ENCODE measurements around the gene HOXB1. TPM values are rescaled to one million over a fixed set of nuclear protein-coding genes. Genes with fewer than 3 reads are reported as not detected.

Gene HOXB1
- total RNA-seq, 4 donors from 2014 or later = not detected

- no peak overlapping the region for H3K4me3 ChIP-seq
- H3K4me1 ChIP-seq = peaks cover 0 to 59% (median 8%) of the 10 kb centered on the region in 4 donors
- WGBS, 2 donors = 42 to 44% methylated on average over 6 of the region's 6 CpGs
Measured at GRCh38 chr17:48569674-48570324, 39.0 kb upstream of the HOXB1 start.

DNA sequence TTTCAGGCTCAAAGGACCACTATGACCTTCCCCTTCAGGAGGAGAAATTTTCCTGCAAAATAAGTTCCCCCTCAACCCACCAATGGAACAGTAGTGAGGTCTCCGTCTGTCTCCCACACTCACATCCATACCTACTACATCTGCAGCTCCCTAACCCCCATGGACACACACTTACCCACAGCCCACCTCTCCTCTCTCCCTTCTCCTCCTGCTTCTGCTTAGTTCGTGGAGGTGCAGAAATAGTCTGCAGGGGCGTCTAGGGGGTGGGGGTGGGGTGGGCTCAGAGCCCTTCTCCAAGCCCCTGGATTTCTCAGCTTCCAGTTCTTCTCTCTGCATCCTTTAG lies 38.4 kb upstream of the HOXB1 start:
- peaks cover 0 to 60% (median 8%) of the 10 kb centered on the region in 4 donors for H3K4me1 ChIP-seq
- WGBS, 2 donors = 20 to 28% methylated on average over 3 of the region's 3 CpGs

More at GRCh38 chr17:48569674-48570324, 39.0 kb upstream of the HOXB1 start:
- no peak for DNase-seq (ENCODE audit: low spot score in 2 of 2)
- Histone ChIP-seq H3K27ac (peak overlapping the region; percentile 19 to 85 (median 82)), H3K36me3 (no peaks in the 10 kb centered on the region), H3K9me3 (no peaks in the 10 kb centered on the region), H3K27me3 (peaks cover 0 to 89% of the 10 kb centered on the region in 2 donors)
- TF ChIP-seq EP300 (IDR thresholded peaks at IDR 0.05) (no peak), POLR2A (IDR thresholded peaks at IDR 0.05) (no peak)
- TF ChIP-seq, protein P1, sequence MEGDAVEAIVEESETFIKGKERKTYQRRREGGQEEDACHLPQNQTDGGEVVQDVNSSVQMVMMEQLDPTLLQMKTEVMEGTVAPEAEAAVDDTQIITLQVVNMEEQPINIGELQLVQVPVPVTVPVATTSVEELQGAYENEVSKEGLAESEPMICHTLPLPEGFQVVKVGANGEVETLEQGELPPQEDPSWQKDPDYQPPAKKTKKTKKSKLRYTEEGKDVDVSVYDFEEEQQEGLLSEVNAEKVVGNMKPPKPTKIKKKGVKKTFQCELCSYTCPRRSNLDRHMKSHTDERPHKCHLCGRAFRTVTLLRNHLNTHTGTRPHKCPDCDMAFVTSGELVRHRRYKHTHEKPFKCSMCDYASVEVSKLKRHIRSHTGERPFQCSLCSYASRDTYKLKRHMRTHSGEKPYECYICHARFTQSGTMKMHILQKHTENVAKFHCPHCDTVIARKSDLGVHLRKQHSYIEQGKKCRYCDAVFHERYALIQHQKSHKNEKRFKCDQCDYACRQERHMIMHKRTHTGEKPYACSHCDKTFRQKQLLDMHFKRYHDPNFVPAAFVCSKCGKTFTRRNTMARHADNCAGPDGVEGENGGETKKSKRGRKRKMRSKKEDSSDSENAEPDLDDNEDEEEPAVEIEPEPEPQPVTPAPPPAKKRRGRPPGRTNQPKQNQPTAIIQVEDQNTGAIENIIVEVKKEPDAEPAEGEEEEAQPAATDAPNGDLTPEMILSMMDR (IDR thresholded peaks at IDR 0.05) = peak in 1 of 5 experiments; percentile 12

GRCh38 chr17:48568499-48569239 lies 37.9 kb upstream of the HOXB1 start:
- Histone ChIP-seq H3K27ac (peak overlapping the region; percentile 38 to 85 (median 82)), H3K27me3 (peaks cover 0 to 90% of the 10 kb centered on the region in 2 donors), H3K4me3 (peak overlapping the region; percentile 3 to 31 (median 8)), H3K9me3 (no peaks in the 10 kb centered on the region), H3K36me3 (no peaks in the 10 kb centered on the region), H3K4me1 (peaks cover 0 to 66% (median 8%) of the 10 kb centered on the region in 4 donors)
- TF ChIP-seq POLR2A (IDR thresholded peaks at IDR 0.05) (no peak), EP300 (IDR thresholded peaks at IDR 0.05) (no peak)
- TF ChIP-seq, protein P1 (IDR thresholded peaks at IDR 0.05) = no peak
- no peak for DNase-seq (ENCODE audit: low spot score in 2 of 2)
- 9 to 13% methylated on average over 33 of the region's 33 CpGs for WGBS, 2 donors

More for the DNA sequence above, 38.4 kb upstream of the HOXB1 start:
- Histone ChIP-seq H3K27ac (peak overlapping the region; percentile 38 to 85 (median 82)), H3K9me3 (no peaks in the 10 kb centered on the region), H3K36me3 (no peaks in the 10 kb centered on the region), H3K27me3 (peaks cover 0 to 89% of the 10 kb centered on the region in 2 donors), H3K4me3 (peak overlapping the region in 1 of 4 donors; percentile 31)
- no peak for DNase-seq (ENCODE audit: low spot score in 2 of 2)
- TF ChIP-seq POLR2A (IDR thresholded peaks at IDR 0.05) (no peak), EP300 (IDR thresholded peaks at IDR 0.05) (no peak)

- 30 to 61% methylated on average over 2 of the region's 2 CpGs for whole genome bisulfite sequencing, 2 donors
- peaks cover 0 to 60% (median 8%) of the 10 kb centered on the region in 4 donors for H3K4me1 ChIP-seq
- TF ChIP-seq, protein P1 (IDR thresholded peaks at IDR 0.05) = no peak
- TF ChIP-seq POLR2A (IDR thresholded peaks at IDR 0.05) (no peak), EP300 (IDR thresholded peaks at IDR 0.05) (no peak)
Measured at GRCh38 chr17:48567646-48568354, 37.0 kb upstream of the HOXB1 start.

DNA sequence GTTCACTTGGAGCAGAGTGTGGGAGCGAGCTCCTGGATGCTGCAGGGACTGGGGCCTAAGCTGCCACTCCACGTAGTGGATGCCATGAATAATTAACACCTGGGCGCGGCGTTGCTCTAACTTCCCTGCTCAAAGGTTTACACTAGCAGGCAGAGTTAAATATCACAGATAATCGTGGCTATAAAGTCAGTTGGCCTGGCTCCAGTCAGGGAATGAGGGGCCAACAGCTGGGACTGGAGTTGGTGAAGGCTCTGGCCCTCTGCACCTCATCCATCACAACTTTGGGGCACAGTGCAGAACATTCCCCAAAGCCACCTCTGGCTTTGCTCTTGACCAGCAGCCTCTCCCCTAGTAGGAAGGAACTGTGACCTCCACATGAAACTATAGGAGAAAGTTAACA lies 36.4 kb upstream of the HOXB1 start:
- no peak for DNase-seq (ENCODE audit: low spot score in 2 of 2)
- Histone ChIP-seq H3K27me3 (peaks cover 0 to 97% of the 10 kb centered on the region in 2 donors), H3K9me3 (no peaks in the 10 kb centered on the region), H3K27ac (peak overlapping the region in 1 of 4 donors; percentile 6), H3K36me3 (no peaks in the 10 kb centered on the region), H3K4me3 (no peak overlapping the region), H3K4me1 (peaks cover 0 to 57% (median 8%) of the 10 kb centered on the region in 4 donors)
- 51 to 53% methylated on average over 6 of the region's 6 CpGs for WGBS, 2 donors
- TF ChIP-seq, protein P1 (IDR thresholded peaks at IDR 0.05) = no peak
- TF ChIP-seq EP300 (IDR thresholded peaks at IDR 0.05) = no peak
- TF ChIP-seq POLR2A (IDR thresholded peaks at IDR 0.05) = no peak

More at GRCh38 chr17:48567646-48568354, 37.0 kb upstream of the HOXB1 start:
- Histone ChIP-seq H3K4me3 (peak overlapping the region; percentile 3 to 31 (median 8)), H3K27me3 (peaks cover 0 to 97% of the 10 kb centered on the region in 2 donors), H3K27ac (peak overlapping the region; percentile 6 to 85 (median 61)), H3K36me3 (no peaks in the 10 kb centered on the region), H3K9me3 (no peaks in the 10 kb centered on the region)
- DNase-seq (ENCODE audit: low spot score in 2 of 2) = no peak
